Kidney (tissue), 14 donors: ENCODE data around the gene ARHGAP26. TPM values are rescaled to one million over a fixed set of nuclear protein-coding genes. Genes with fewer than 3 reads are reported as not detected.

Experiments
- DNase-seq, 5 donors: peaks; one replicate each; pipeline ENCODE4 v3.0.0-alpha.2; 2013 to 2020
- FAIRE-seq: peaks from 2 replicates; lab custom pipeline; 2012; peaks lifted over from hg19 to GRCh38; lab: Jason Lieb, UNC
- H3K27ac ChIP-seq, 2 donors: one replicate each; pipeline ENCODE4 v1.7.0; 2013; ENCODE audit warnings: low read depth in 2 of 2, low read length in 2 of 2, inconsistent platforms in 1 of 2
- H3K27me3 ChIP-seq: one replicate; pipeline ENCODE4 v1.7.1; 2013; ENCODE audit warnings: low read length, inconsistent platforms; ENCODE audit not compliant: control insufficient read depth, insufficient read depth
- H3K36me3 ChIP-seq, 3 donors: one replicate each; pipeline versions ENCODE4 v1.7.0 to v1.7.1; 2013; ENCODE audit warnings: low read length in 3 of 3, control low read depth in 1 of 3, inconsistent platforms in 1 of 3; ENCODE audit not compliant: insufficient read depth in 3 of 3, control insufficient read depth in 2 of 3
- H3K4me1 ChIP-seq, 3 donors: one replicate each; pipeline versions ENCODE4 v1.7.0 to v1.7.1; 2013; ENCODE audit warnings: low read length in 3 of 3, inconsistent platforms in 1 of 3, low read depth in 1 of 3; ENCODE audit not compliant: control insufficient read depth in 2 of 3, insufficient read depth in 2 of 3
- H3K4me3 ChIP-seq, 3 donors: one replicate each; pipeline versions ENCODE4 v1.7.0 to v1.8.1; 2013; ENCODE audit warnings: low read length in 3 of 3, control low read depth in 1 of 3, inconsistent platforms in 1 of 3
- H3K9ac ChIP-seq, 3 donors: one replicate each; pipeline versions ENCODE4 v1.7.0 to v1.7.1; 2013; ENCODE audit warnings: low read length in 3 of 3, control low read depth in 1 of 3, inconsistent platforms in 1 of 3
- H3K9me3 ChIP-seq, 3 donors: one replicate each; pipeline versions ENCODE4 v1.7.0 to v1.7.1; 2013; ENCODE audit warnings: low read length in 3 of 3, control low read depth in 1 of 3, inconsistent platforms in 1 of 3; ENCODE audit not compliant: control insufficient read depth in 2 of 3, insufficient read depth in 1 of 3
- CTCF ChIP-seq: IDR thresholded peaks from 3 replicates; pipeline ENCODE4 v1.5.1; 2012; ENCODE audit warnings: mild to moderate bottlenecking, moderate library complexity, borderline replicate concordance; ENCODE audit not compliant: insufficient read depth; ENCODE audit errors: extremely low read depth
- intact Hi-C: fragments of 100-400 bp; cut with DNase I; formaldehyde crosslinking; loops from one replicate; pipeline ENCODE4 v1.11.1; 2022
- polyA plus RNA-seq: library from polyadenylated mRNA; stranded (reverse); fragments of 350-450 nt; fragmentation: Illumina TruSeq; extraction: RNeasy Lipid Tissue Mini Kit (QIAGEN cat#74804); gene quantifications from one replicate; pipeline ENCODE4 v1.2.3, GENCODE V29; 2014; ENCODE audit warnings: low read depth, low replicate concordance; ENCODE audit not compliant: insufficient read depth
- total RNA-seq: library from RNA; stranded (reverse); fragmentation: NEBNext Ultra II Directional; extraction: Animal tissue kit (Norgen Biotek cat#: 25700); gene quantifications from one replicate; pipeline ENCODE4 v1.2.1, GENCODE V29; 2021
- donor health status: control.
- donor health status: control.
- donor health status: control.
- donor health status: control.
- donor health status: control.
- donor health status: DM: yes; HTN: yes; CAD: no.
- donor health status: Normal renal cell carcinoma (clear cell type).

Gene ARHGAP26
- total and polyA plus RNA-seq, 2 donors from 2014 or later: 2.5 to 85.7 TPM

DNA sequence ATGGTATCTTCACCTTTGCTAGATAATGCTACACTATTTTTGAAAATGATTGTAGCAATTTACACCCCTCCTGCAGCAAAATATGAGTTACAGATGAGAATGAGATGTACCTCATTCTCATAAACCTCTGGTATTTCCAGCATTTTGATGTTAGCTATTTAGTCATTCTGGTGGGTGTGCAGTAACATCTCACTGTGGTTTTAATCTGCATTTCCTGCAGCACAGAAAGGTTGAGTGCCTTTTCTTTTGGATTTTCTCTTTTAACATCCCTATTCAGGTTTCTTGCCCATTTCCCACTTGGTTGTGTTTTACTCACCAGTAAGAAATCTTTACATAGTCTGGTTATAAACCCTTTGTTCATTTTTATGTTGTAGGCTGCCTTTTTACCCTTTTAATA, 427.1 kb downstream of the ARHGAP26 start:
- Histone ChIP-seq H3K4me3 (no peak overlapping the region), H3K9ac (no peak overlapping the region), H3K9me3 (peaks cover 0 to 6% (median 0%) of the 10 kb centered on the region in 3 donors), H3K36me3 (no peaks in the 10 kb centered on the region), H3K4me1 (peaks cover 0 to 5% (median 0%) of the 10 kb centered on the region in 3 donors), H3K27ac (no peak overlapping the region), H3K27me3 (no peaks in the 10 kb centered on the region)
- no peak for TF ChIP-seq CTCF
- FAIRE-seq: no peak
- intact Hi-C loops: no loop called here
- DNase-seq: no peak

- Histone ChIP-seq H3K9me3 (peaks cover 0 to 6% (median 0%) of the 10 kb centered on the region in 3 donors), H3K4me3 (no peak overlapping the region), H3K27me3 (no peaks in the 10 kb centered on the region), H3K9ac (no peak overlapping the region), H3K36me3 (no peaks in the 10 kb centered on the region), H3K27ac (no peak overlapping the region), H3K4me1 (peaks cover 0 to 5% (median 0%) of the 10 kb centered on the region in 3 donors)
- DNase-seq: no peak
- no peak for TF ChIP-seq CTCF
- intact Hi-C loops: no loop called here
- no peak for FAIRE-seq
These were observed 428.2 kb downstream of the ARHGAP26 start for GRCh38 chr5:143198332-143198731.

- Histone ChIP-seq H3K27ac (no peak overlapping the region), H3K27me3 (no peaks in the 10 kb centered on the region), H3K4me1 (peaks cover 0 to 5% (median 0%) of the 10 kb centered on the region in 3 donors), H3K36me3 (no peaks in the 10 kb centered on the region), H3K9ac (no peak overlapping the region), H3K9me3 (peaks cover 0 to 6% (median 0%) of the 10 kb centered on the region in 3 donors), H3K4me3 (no peak overlapping the region)
- DNase-seq: no peak
- FAIRE-seq: no peak
- intact Hi-C loops: no loop called here
- no peak for TF ChIP-seq CTCF
These were observed 429.0 kb downstream of the ARHGAP26 start for GRCh38 chr5:143199161-143199560.

DNA sequence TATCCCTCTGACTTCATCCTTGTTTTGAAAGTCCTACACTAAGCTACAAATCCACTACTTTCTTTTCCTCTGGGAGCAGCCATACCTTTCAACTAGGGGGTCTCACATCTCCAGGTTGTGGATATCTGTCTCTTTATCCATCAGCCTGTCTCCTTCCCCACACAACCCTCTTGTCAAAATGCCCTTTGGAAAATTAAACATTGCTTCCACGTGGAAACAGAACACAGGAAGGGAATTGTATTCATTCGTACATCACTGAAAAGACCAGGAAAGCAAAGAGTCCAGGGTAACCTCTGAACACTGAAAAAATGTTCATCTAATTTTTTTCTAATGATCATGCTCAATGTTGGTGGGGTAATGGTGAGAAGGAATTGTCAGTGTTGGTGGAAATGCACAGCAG, 429.7 kb downstream of the ARHGAP26 start:
- peaks cover 0 to 5% (median 0%) of the 10 kb centered on the region in 3 donors for H3K4me1 ChIP-seq
- no peaks in the 10 kb centered on the region for H3K27me3 ChIP-seq
- no peak overlapping the region for H3K9ac ChIP-seq
- DNase-seq (no peak), FAIRE-seq (no peak)
- H3K36me3 ChIP-seq: no peaks in the 10 kb centered on the region
- no peak for TF ChIP-seq CTCF
- no peak overlapping the region for H3K27ac ChIP-seq
- no peak overlapping the region for H3K4me3 ChIP-seq
- intact Hi-C loops: no loop called here
- H3K9me3 ChIP-seq: peaks cover 0 to 6% (median 0%) of the 10 kb centered on the region in 3 donors
